A549 treated with AZD9567 at 1 μM for 4 hours (cell line): ENCODE data around the gene PMFBP1. TPM values are rescaled to one million over a fixed set of nuclear protein-coding genes. Genes with fewer than 3 reads are reported as not detected.

Source experiments
- total RNA-seq: library from RNA; stranded (reverse); fragments of 200-300 nt; extraction: Qiagen RNA extraction; gene quantifications from 5 replicates; pipeline ENCODE4 v1.2.3, GENCODE V29; 2022; ENCODE audit not compliant: insufficient read depth

Gene PMFBP1
- 0.19 to 0.29 TPM (median 0.23 TPM) in 4 of 5 replicates, not detected in the other for total RNA-seq

GRCh38 chr16:72172105-72173034, at the start of gene PMFBP1:
Gene PMFBP1 (minus strand): TSS chr16:72172155. CDS start chr16:72171208, 947 bp downstream.

GRCh38 chr16:72093448-72094265, 78.3 kb downstream of the PMFBP1 start, which contains the start of the genes DHX38 and TXNL4B:
Gene DHX38 (plus strand): TSS chr16:72093847. CDS start chr16:72096158, 2,311 bp downstream.
Gene TXNL4B (minus strand): TSS chr16:72093620. CDS start chr16:72090749, 2,871 bp downstream.

Other genes starting within 250 kb of the PMFBP1 start
- gene PKD1L3, start 171.8 kb downstream of the PMFBP1 start, total RNA-seq: not detected in 5 replicates
- gene DHODH, start 163.4 kb downstream of the PMFBP1 start, total RNA-seq: 12.2 to 16.4 TPM (median 13.8 TPM) in 5 replicates
- 0.12 TPM in 1 of 5 replicates, not detected in the others for gene HP, start 117.7 kb downstream of the PMFBP1 start, total RNA-seq
- gene HPR, start 108.9 kb downstream of the PMFBP1 start, total RNA-seq: not detected in 5 replicates
- 19.8 to 41.5 TPM (median 22.9 TPM) in 5 replicates for gene TXNL4B, start 78.5 kb downstream of the PMFBP1 start, total RNA-seq
- gene DHX38, start 78.3 kb downstream of the PMFBP1 start, total RNA-seq: 49.0 to 54.4 TPM (median 51.5 TPM) in 5 replicates